Mucosa of descending colon (tissue), 3 donors: ENCODE results near the gene NDUFS8. TPM values are rescaled to one million over a fixed set of nuclear protein-coding genes. Genes with fewer than 3 reads are reported as not detected.

Experiments used
- ATAC-seq: fragments of 200-7000 bp; cut with Tn5 transposase; one replicate; pipeline ENCODE4 v1.9.1; 2020; ENCODE audit warnings: mild to moderate bottlenecking, moderate library complexity
- DNase-seq, 3 donors: peaks; one replicate each; pipeline ENCODE4 v3.0.0-alpha.2; 2020
- H3K36me3 ChIP-seq: fragments of 200-600 bp; one replicate; pipeline ENCODE4 v1.8.0; 2021; ENCODE audit warnings: low read depth, mild to moderate bottlenecking
- H3K4me1 ChIP-seq: fragments of 200-600 bp; one replicate; pipeline ENCODE4 v1.8.0; 2021; ENCODE audit warnings: low read depth, mild to moderate bottlenecking
- H3K4me3 ChIP-seq: fragments of 200-600 bp; one replicate; pipeline ENCODE4 v1.8.0; 2021; ENCODE audit warnings: mild to moderate bottlenecking
- H3K9me3 ChIP-seq: fragments of 200-600 bp; one replicate; pipeline ENCODE4 v1.8.0; 2021; ENCODE audit warnings: mild to moderate bottlenecking
- CTCF ChIP-seq: fragments of 200-600 bp; IDR thresholded peaks from one replicate; pipeline ENCODE4 v1.8.0; 2022; ENCODE audit warnings: antibody characterized with exemption, mild to moderate bottlenecking
- intact Hi-C, 2 donors: fragments of 100-400 bp; cut with DNase I in 1 of 2; cut with micrococcal nuclease in 1 of 2; formaldehyde crosslinking; loops; one replicate each; pipeline versions ENCODE4 v1.11.0 to v1.11.1; 2022; cut with DNase I, micrococcal nuclease
- total RNA-seq, 3 donors: library from RNA; stranded (reverse); fragmentation: NEBNext Ultra II Directional in 2 of 3; extraction: Animal tissue kit (Norgen Biotek cat#: 25700) in 2 of 3; gene quantifications; one replicate each; pipeline versions ENCODE4 v1.2.1 to v1.2.4, GENCODE V29; 2021 to 2023
- donor health status: DM: no; HTN: no; CAD: no; lungs with moderate emphysema.
- donor health status: DM: no; HTN: no; CAD: no.
- donor health status: DM: no; HTN: yes; CAD: no.

Gene NDUFS8
- total RNA-seq, 3 donors from 2014 or later: 148 to 165 (median 162) TPM

GRCh38 chr11:68003846-68004550, 26.5 kb upstream of the NDUFS8 start, which contains the start of gene UNC93B1:
Gene UNC93B1 (minus strand): TSS chr11:68004097. CDS start chr11:68004043, 54 bp downstream.
- ATAC-seq (peak; percentile 88), DNase-seq (peak; percentile 96 to 97 (median 97))
- Histone ChIP-seq H3K4me3 (peak within 1 kb of the TSS; percentile 77), H3K9me3 (no peaks in the 10 kb centered on the region), H3K36me3 (no peaks in the 10 kb centered on the region), H3K4me1 (peaks cover 23% of the 10 kb centered on the region)
- intact Hi-C loops: no loop called here
- TF ChIP-seq CTCF: no peak

GRCh38 chr11:68004551-68005335, 25.7 kb upstream of the NDUFS8 start:
- peaks cover 31% of the 10 kb centered on the region for H3K4me1 ChIP-seq
- H3K36me3 ChIP-seq: no peaks in the 10 kb centered on the region
- no peak for ATAC-seq
- intact Hi-C loops: no loop called here
- DNase-seq: peak in 2 of 3 donors; percentile 7 to 26
- H3K9me3 ChIP-seq: no peaks in the 10 kb centered on the region
- no peak overlapping the region for H3K4me3 ChIP-seq
- TF ChIP-seq CTCF: no peak

DNA sequence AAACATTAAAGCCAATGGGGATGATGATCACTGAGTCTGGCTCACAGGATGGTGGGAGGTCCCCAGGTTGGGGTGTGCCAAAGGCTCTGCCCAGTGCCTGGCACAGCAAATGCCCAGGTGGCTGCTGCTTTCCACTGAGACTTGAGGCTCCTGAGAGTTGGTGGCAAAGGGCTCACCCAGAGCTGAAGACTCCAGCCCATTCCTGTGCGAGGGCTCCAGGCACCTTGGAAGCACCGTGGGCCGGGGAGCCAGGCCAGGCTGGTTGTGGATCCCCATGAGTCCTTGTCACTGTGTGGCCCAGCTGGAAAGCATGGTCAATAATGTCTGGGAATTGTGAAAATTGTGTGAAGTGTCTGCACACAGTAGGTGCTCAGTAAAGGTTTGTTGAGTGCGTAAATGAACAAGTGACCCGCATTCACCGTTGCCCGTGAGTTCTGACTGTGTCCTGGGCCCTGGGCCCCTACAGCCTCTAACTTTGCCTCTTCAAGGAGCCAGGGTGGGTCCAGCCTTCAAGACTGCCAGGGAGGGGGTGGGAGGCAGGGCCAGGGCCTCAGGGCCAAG, 23.8 kb upstream of the NDUFS8 start:
- no peak for TF ChIP-seq CTCF
- Histone ChIP-seq H3K36me3 (no peaks in the 10 kb centered on the region), H3K4me3 (no peak overlapping the region), H3K4me1 (peaks cover 45% of the 10 kb centered on the region), H3K9me3 (no peaks in the 10 kb centered on the region)
- DNase-seq (peak in 2 of 3 donors; percentile 4 to 22), ATAC-seq (no peak)
- intact Hi-C loops: no loop called here

GRCh38 chr11:68007498-68008380, 22.7 kb upstream of the NDUFS8 start:
- no peaks in the 10 kb centered on the region for H3K36me3 ChIP-seq
- TF ChIP-seq CTCF: no peak
- H3K4me1 ChIP-seq: peaks cover 43% of the 10 kb centered on the region
- DNase-seq (peak in 2 of 3 donors; percentile 10 to 31), ATAC-seq (no peak)
- H3K4me3 ChIP-seq: no peak overlapping the region
- intact Hi-C loops: no loop called here
- H3K9me3 ChIP-seq: no peaks in the 10 kb centered on the region
